Measurements from ENCODE around the gene CRYBG3.

Gene CRYBG3

DNA sequence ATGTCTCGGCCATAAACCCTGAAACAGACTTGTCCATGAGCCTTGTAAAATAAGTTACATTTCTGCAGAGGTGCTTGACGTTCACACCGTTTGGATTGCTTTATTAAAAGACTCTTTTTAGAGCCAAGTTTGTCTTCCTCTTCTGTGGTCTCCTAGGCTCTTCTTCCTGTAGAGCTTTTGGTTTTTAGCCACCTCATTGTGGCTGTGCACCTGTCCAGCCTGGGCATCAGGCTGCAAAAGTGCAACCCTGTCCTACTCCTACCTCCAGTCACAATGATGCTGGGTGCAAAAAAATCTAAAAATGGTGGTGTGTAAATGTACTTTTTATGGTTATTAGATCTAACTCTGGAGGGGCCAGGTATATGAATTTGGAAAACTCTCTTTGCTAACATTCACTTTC lies 153.2 kb downstream of the CRYBG3 start:
- no peak for DNase-seq (ENCODE audit: low read depth)

DNA sequence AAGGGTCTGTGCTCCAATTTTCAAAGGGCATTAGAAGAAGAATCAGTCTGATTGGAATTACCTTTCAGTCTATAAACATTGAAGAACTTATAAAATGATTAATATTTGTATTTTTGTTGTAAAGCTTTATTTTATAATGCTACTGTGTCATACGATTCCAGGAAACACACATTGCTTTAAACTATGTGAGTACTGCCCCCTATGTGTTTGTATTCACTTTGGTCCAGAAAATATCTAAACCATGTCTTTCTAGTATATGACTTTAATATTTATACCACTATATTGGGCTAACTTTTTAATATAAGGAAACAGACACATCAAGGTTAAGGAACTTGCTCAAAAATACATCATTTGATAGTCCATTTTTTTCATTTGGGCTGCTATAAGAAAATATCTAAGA lies 153.7 kb downstream of the CRYBG3 start:
- DNase-seq (ENCODE audit: low read depth) = no peak

DNA sequence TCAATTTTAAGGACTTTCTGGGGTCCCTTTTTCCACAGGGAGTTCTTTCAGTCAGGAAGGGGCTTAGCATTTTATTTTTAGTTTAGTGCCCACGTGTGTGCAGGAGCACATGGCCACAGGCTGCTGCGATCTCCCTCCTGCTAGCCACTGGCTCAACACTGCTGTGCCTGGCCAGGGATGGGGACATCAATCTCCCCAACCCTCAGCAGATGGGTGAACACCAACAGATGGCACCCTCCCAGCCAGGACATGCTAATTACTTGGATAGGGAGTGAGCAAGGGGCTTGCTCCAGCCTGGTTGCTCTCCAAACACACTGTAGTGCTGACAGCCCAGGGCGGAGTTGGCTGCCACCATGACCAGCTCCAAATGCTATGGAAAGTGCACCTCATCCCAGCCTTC lies 157.8 kb downstream of the CRYBG3 start:
- no peak for DNase-seq (ENCODE audit: low read depth)

DNA sequence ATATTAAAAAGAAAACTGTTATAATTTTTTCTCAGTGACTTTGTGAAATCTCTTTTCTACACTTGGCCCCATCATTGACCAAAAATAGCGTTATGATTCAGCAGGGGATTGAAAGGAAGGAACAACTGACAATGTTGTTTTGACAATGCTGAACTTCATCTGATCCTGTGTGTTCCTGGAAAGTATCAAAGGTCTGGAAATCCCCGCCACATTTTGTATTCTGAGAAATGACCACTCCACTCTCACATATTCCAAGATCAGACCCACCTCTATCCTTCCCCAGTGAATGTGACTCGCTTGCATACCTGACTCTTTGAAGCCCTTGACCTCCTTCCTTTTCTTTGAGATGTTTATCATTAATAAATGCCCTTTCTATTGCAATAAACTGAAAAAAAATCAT lies 160.1 kb downstream of the CRYBG3 start:
- no peak for DNase-seq (ENCODE audit: low read depth)

DNA sequence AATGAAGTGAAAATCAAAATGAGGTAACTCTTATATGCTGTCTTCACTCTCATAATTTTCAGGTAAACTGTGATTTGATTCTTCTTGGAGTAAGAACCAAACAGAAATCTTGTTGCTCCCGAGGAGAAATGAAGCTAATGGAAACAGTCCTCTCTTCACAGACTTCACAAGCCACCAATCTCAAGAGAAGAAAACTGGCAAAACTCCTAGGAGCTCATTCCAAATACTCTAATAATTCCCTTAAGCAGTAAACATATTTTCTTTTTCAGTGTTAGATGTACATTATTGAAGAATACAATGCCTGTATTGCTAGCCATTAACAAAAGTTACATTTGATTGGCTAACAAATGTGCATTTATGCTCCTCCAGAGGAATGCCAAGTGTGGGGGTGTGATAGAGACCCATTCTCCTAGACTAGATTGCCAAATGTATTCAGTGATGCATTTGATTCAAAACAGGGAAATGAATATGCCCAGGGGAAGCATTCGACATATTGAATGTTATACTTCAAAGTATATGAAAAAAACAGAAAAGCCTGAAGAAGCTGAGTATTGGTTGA lies 162.2 kb downstream of the CRYBG3 start:
- DNase-seq (ENCODE audit: low read depth) = no peak

DNA sequence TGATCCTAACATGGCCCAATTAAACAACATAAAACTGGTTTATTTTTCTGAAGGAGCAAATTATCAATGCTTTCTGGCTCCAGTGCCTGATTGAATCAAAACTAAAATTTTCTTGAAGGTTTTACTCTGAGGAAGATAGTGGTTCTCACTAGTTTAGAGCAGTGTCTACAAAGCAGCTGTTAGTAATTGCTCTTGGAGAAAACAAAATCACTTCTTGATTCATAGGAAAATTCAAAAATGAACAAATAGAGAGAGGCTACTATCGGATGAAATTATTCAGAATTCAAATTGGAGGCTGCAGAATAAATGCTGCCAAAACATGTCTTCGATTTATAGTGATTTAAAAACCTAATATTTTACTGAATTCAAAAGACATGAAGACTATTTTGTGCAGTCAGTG lies 165.5 kb downstream of the CRYBG3 start:
- no peak for DNase-seq (ENCODE audit: low read depth)

DNA sequence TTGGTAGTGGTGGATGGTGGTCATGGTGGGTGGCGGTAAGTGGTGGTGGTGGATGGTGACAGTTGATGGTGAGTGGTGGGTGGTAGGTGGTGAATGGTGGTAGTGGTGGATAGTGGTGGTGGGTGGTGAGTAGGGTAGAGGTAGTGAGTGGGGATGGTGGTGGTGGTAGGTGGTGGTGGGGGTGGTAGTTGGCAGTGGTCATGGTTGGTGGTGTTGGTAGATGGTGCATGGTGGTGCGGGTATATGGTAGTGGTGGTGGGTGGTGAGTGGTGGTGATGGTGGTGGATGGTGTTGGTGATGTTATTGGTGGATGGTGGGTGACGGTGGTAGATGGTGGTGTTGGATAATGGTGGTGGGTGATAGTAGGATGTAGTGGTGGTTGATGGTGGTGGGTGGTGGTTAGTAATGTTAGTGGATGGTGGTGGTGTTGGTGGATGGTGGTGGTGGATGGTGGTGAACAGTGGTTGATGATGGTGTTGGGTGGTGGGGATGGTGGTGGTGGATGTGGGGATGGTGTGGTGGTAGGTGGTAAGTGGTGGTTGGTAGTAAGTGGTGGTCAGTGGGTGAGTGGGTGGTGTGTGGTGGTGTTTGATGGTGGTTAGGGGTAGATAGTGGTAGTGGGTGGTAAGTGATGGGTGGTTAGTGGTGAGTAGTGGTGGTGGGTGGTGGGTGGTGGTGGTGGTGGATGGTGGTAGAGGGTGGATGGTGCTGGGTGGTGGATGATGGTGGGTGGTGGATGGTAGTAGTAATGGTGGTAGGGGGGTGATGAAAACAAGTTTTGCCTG lies 167.2 kb downstream of the CRYBG3 start:
- no peak for DNase-seq (ENCODE audit: low read depth)

DNA sequence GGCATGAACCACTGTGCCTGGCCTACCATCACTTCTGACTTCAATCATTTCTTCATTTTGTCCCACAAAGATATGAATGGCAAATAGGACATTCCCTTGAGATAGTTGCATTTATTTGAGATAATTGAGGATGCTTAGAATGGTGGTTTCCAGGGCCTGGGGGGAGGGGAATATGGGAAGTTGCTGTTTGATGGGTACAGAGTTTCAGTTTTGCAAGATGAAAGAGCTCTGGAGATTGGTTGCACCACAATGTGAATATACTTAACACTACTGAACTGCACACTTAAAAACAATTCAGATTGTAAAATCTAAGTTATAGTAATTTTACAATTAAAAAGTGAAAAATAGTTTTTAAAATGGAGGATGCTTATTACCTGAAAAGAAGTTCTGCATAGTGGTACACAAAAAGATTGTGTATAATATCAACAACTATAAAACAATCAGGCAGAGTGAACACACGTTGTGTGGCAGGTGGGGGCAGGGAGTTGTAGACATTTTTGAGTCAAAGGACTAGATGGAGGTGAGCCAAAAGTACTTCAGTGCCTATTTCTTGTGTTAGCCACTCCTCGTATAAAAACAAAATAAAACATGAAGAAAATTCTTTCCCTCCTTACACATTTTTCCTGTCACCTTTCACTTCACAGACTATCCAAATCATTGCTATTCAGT lies 168.9 kb downstream of the CRYBG3 start:
- no peak for DNase-seq (ENCODE audit: low read depth)

DNA sequence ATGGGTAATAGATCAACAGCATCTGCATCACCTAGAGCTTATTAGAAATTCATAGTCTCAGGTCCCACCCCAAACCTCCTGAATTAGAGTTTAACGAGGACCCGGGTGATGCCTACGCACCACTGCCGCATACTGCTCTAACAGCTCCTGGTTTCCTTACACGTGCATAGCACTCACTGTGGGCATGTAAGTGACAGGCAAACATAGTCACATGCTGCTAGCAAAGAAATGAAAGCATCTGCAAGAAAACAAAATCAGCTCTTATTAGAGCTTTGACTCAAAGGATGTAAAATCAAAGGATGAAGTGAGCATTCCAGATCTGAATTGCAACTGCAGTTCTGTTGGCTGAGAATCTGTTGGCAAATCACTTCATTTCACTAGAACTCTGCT lies 169.5 kb downstream of the CRYBG3 start:
- no peak for DNase-seq (ENCODE audit: low read depth)

DNA sequence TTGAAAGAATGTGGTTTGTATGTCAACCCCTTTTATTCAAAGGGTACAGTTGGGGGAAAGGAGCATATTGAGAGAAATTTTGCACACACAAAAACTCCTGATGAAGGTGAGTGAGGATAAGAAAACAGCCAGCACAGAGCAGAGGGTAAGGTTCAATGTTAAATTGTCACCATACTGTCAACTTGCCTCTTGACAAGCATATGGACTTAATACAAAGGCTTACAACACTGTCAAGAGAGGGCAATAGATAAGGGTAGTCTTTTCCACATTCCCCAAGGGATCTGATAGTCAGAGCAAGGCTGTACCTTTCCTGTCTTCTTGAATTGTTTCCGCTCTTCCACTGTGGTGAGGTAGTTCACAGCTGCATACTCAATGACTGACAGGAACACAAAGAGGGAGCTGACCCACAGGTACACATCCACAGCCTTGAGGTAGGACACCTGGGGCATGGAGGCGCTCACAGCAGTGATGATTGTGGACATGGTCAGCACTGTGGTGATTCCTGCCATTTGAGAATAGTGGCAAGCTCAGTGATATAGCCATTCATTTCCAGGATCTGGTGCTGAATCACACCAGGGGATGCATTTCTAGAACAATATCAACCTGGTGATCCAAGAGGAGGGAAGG lies 170.8 kb downstream of the CRYBG3 start:
- DNase-seq (ENCODE audit: low read depth) = no peak

DNA sequence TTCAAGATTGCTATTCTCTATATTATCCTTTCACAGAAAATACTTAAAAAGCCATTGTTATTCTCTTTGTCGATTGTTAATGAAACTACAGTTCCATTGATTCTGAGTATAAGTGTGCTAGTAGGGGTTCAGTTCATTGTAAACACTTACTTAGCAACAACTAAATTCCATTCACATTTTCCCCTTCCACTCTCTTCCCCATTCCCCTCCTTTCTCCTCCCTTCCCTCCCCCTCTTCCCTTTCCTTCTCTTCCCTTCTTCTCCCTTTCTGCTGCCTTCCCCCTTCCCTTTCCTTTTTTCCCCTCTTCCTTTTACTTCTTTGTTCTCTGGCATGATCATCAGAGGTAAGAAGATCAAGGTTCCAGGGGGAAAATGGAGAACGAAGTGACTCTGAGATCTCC lies 171.7 kb downstream of the CRYBG3 start:
- DNase-seq (ENCODE audit: low read depth) = no peak

DNA sequence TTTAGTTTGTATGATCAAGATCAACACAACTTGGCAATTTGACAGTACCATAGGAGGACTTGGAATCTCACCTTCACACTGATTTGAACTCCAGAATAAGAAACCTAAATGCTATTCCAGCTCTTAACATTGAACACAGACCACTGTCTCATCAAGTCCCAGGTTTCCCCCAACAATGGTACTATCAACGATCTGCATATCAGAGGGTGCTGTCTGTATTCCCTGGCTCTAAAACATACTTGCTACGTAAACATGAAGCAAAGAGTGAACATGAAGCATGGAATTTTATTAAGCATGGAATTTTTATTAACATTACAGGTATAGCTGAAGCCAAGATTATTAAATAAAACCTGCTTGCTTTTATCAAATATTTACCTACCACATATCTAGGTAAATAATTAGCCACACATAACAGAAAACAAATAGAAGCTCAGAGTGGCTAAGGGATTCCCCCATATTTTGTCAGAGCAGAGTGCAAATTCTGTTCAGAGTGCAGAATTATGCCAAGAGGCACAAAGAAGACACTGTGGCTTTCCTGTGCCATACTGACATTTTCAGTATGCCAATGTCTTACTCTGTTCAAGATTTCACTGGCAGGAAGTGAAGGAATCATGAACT lies 172.6 kb downstream of the CRYBG3 start:
- DNase-seq (ENCODE audit: low read depth) = no peak
